Measurements from ENCODE around the gene C11orf21.
"Not testable (repeated sequence)": the region's sequence is repeated elsewhere in the genome, so short reads cannot be mapped to it uniquely, and the experiment has no call there.

C11orf21 gene

DNA sequence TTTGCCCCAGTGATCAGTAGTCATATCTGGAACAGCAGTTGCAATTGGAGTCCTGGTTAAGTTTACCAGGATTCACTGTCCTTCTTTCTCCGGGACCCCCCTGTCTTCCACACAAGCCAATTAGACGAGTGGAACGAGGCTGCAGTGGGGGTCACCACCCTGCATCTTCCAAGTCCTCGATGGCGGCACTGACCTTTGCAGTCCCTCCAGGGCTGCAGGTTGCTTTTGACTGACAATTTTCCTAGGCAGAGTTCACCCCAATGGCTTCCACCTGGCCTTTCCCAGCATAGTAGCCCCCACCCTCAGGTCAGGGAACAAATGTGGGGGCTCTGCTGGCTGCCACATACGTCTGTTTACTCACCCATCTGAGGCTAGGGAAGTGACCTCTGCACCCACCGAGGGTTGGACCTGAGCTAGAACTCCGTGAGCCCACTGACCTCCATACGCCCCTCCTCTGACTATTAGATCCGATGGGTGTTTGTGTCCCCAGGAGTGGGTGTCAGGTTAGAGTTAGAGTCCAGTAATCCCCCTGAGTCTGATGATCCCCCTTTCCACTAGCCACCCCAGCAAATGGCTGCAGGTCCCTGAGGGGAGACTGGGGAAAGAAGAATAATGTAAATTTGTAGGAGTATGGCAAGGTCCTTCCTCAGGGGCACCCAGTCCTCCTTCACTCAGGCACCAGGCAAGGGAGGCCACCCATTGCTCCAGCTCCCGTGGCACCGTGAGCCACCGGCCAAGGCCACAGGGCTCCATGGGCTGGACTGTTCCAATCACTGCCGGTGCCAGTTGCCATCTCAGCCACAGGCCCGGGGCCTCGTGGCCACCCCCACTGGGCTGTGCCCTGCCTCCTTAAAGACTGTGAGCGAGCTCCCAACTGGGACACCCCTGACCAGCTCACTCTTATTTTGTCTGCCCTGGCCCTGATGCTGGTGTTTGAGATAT is 5.5 kb downstream of the C11orf21 start:
- DNase-seq, result no peak

- DNase-seq, result no peak
Measured at GRCh38 chr11:2294926-2295290, 6.8 kb downstream of the C11orf21 start.

DNA sequence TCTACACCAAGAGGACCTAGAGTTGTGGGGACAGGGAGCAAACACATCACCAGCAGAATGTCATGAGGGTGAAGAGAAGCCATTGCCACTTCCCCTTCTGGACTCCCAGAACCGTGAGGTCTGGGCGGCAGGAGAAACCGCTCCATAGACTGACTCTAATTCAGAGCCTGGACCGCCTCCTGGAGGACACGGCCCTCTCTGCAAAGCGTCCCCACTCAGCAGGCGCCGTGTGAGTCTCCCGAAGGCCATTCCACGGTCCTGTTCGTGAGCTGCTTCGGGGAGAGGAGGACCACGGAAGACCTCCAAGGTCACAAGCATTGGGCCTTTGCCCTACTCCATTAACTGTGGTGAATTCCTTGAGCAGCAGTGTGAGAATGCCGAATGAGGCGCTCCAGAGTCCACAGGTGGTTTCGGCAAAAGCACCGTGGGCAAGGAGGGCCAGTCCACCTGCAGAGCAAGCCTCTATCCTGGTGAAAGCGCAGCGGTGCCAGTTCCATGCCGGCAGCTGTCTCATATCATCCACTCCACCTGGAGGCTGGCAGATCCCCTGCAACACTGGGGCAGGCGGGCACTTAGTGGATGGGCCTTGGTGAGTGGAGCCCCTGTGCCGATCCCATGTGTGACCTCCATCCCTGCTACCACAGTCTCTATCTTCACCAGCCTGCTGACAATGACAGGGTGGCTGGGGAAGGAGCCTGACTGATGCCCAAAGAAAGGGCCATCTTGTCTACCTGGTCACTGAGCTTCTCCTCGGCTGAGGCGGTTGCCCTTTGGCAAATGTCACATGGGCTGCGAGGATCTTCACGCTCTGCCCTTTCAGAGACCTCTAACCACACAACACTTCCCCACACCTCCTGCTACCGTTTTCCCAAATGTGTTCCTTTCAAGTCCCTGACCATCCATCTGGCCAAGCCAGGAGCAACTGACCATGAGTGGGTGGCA is 7.5 kb downstream of the C11orf21 start:
- no peak for DNase-seq

DNA sequence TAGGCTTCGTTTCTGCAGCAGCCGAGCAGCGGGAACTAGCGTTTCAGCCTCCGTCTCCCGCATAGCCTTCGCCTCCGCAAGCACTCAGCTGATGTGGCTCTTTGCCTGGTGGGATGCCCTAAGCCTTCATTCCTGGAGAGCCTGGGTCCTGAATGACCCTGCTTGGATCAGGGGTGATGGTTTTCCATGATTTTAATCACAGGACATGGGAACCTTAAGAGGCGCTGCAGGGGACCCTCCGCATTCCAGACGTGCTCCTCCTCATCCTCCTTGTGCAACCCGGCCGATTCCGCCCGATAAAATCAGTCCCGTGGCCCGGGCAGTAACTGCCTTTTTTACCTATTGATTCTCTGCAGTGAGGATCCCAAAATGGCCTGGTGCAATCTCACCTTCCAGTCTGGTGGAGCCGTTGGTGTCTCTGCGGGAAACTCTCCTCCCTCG is 8.2 kb downstream of the C11orf21 start:
- DNase-seq, result no peak

GRCh38 chr11:2290351-2290841 is 11.3 kb downstream of the C11orf21 start:
- peak; percentile 71 for DNase-seq

DNA sequence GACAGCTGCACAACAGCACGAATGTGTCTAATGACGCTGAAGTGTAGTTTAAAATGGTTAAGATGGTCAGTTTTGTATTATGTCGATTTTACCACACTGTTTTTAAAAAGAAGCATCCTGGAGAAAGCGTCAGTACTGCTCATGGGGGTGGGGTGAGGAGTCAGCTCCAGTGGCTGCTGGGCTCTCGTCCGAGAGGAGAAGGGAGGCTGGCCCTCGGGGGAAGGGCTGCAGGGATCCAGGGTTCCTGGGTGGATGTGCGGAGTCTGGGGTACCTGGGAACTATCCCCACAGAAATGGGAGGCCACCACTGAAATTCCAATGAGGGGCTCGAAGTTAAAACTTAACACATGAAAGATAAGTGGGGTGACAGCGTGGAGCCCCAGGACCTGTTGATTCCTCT is 11.9 kb downstream of the C11orf21 start:
- no peak for DNase-seq

DNA sequence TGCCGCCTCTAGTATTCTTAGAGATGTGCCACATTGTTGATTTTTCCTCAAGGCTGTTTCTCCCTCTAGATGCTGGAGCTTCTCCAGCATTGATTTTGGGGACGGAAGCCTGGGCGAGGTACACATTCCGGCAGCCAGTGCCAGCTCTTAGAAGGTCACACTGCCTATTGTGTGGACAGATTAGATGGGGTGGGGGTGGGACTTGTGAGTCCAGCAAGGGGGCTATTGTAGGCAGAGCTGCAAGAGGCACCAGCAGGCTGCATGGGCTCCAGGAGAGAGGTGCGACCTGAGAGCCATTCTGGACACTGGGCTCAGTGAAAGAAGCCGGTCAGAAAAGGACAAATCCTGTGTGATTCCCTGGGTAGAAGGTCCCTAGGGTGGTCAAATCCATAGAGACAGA is 12.4 kb downstream of the C11orf21 start:
- DNase-seq, result no peak

DNA sequence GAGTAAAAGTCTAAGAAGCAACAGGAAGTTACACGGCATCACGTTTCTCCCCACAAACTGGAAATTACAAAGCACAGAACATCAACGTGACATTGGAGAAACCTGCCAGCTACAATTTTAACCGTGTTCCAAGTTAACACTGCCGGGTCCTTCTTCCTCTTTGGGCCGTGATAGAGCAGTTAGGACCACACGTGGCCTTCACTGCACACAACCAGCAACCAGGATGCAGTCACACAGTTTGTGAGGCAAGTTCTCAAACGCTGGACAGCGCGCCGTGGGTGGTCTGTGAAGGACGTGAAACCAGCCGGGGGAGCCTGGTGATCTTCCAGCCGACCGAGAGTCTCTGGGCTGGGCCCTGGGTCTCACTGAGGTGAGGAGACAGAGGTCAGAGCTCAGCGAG is 14.6 kb downstream of the C11orf21 start:
- no peak for DNase-seq

DNA sequence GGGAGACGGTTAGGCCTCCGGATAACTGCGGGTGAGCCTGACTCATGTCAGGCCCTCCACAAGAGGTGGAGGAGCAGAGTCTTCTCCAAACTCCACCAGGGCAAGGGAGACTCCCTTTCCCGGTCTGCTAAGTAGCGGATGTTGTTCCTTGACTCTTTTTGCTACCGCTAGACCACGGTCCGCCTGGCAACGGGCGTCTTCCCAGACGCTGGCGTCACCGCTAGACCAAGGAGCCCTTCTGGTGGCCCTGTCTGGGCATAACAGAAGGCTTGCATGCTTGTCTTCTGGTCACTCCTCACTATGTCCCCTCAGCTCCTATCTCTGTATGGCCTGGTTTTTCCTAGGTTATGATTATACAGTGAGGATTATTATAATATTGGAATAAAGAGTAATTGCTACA is 15.4 kb downstream of the C11orf21 start:
- not testable (repeated sequence) for DNase-seq

DNA sequence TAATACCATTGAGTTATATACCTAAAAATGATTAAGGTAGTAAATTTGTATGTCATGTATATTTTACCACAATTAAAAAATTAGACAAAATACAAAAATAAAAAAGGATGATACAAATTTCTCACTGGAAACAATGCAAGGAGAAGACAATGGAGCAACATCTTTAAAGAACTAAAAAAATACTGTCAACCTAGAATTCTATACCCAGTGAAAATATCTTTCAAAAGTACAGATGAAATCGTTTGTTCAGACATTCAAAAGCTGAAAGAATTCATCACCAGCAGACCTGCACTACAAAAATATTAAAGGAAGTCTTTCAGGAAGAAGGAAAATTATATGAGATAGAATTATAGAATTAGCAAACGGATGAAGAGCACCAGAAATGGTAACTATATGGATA is 21.5 kb downstream of the C11orf21 start:
- no peak for DNase-seq

DNA sequence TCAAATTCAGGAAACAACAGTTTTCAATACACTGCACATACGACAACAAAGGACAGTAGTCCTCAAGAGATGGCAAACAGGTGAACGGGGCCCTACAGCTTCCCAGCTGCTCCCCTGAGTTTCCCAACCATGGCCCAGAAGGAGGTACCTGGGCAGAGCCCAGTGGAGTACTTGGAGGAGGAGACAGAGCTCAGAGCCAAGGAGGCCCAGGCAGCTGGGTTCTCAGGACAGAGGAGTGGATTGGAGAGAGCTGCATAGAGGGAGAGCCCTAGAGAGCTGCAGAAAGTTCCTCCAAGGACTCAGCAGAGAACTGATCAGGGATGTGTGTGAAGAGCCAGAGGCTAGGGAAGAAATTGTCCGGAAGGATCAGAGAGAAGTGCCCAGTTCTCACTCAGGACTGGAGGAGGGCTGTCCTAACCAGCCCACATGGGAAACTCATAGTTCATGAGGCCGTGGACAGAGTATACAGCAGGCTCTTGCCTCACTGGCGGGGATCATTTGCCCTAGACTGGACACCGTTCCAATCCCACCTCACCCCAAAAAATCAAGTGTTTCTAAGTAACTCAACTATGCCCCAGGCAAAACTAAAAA is 23.7 kb downstream of the C11orf21 start:
- no peak for DNase-seq

DNA sequence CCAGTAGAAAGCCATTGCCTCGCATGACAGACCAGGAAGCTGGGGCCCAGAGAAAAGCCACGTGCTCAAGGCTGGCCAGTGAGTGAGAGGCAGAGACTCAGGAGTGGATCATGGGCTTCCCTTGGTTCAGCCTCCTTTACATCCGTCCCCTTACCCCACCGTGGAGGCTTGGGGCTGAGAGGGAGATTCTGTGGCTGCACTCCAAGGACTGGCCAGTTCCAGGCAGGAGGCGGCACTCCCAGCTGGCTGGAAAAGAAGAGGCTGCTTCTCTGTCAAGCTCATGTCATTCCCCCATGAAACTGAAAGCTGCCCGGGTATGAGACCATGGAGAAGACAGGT is 24.7 kb downstream of the C11orf21 start:
- DNase-seq, result no peak

DNA sequence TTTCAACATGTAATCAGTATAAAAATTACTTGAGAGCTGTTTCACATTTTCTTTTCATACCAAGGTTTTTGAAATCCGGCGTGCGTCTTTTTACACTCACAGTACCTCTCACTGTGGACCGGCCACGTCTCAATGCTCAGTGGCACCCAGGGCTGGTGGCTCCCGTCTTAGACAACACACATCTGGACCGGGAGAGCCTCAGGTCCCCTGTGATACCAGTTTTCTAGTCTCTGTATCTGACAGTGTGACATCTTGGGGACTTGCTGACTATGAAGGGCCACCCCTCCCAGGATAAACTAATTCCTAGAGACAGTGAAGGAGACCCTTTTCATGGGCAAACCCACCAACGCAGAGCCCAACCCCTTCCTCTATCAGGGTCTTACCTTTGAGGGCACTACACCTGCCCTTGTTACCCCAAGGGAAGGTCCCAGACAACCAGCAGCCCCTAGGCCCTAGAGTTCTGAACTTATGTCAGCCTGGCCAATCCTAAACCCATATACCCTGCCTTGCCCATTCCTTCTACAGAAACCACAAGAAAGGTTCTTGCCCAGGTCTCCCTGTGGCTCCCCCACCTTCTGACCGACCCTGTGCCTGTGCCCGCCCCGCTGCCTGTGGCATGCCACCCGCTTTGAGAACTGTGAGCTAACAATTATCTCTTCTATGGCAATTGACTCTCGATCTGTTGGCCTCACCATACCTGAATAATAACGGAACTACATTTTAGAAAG is 25.3 kb downstream of the C11orf21 start:
- no peak for DNase-seq

DNA sequence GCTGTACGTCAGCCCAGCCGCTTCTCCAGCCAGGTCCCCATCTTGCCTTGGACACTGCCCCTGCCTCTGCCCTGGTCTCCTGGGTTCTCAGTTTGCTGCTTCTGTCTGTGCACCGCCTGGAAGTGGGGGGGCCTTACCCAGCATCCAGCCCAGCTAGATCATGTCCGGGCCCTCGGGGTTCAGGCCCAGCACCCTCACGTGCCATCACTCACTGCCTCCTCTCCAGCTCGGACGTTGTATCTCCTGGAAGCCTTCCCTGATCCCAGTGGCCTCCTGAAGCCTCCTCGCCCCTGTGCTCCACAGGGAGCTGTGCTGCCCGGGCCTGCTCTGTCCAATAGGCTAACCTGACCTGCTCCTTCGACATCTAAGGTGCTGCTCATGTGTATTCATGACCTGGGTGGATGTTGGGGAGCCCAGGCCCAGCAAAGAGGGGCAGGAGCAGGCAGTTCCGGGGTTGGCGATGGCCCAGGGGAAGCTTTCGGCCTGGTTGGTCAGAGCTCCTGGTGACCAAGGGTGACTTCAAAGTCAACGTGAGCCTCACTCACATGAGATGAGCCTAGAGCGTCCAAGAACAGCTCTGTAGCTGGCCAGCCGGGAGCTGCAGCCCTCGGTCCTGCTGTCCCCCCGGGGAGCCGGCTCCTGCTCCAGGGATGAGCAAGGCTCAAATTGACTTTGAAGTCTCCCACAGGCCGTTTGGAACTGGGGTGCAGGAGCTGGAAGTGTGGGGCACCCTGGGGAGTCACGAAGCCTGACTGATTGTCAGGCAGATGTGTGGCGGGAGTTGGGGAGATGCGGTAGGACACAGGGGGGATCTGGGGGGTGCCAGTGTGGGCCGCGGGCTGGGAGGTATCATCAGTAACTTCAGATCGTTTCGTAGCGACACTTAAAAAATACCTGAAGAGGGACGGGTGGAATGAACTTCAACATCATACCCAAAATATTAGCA is 26.1 kb downstream of the C11orf21 start:
- DNase-seq, result no peak

- no peak for DNase-seq
Measured at GRCh38 chr11:2273771-2274170, 27.9 kb downstream of the C11orf21 start.

GRCh38 chr11:2273311-2273710 is 28.4 kb downstream of the C11orf21 start:
- DNase-seq, result no peak

DNA sequence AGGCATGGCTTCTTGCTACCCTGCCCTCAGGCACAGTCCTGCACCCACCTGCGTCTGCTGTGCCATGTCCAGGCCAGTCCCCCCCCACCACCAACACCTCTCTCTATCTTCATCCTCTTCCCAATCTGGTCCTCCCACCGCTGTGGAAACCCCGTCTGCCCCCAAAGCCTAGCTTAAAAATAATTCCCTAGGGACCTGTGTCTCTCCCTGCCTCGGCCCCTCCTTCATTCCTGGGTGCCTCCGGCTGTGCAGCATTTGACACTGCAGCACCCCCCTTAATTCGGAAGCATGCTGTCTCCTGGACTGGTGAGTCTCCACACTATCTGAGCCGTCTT is 28.8 kb downstream of the C11orf21 start:
- no peak for DNase-seq

DNA sequence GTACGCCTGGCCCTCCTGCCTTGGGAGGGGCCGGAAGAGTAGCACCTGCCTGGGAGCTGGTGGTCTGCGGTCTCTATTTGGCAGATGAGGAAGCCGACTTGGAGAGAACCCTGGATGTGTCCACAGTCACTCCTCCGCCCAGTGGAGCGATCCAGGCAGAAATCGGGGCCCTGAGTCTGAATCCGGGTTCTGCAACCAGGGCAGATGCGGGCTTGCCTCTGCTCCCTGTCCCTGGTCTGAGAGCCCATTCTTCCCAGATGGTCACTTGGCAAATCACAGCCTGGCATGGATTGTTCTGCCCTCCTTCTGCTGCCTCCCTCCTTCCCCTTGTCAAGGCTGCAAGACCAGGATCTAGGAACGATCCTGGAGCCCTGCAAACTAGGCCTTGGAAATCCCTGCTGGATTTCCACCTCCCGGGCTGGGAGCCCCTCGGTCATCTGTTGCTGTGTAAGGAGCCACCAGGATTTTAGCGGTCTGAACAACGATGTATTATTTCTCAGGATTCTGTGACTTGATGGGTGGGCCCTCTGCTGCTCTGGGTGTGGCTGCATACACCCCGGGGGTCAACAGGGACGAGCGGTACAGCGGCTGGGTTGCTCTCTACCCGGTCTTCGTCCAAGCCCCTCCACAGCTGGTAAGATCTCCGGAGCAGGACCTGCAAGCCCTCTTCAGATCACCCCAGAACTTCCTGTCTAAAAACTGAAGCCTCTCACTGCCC is 29.3 kb downstream of the C11orf21 start:
- DNase-seq, result no peak

GRCh38 chr11:2271327-2272227 is 30.1 kb downstream of the C11orf21 start:
- peak; percentile 74 for DNase-seq

- no peak for DNase-seq
Measured at GRCh38 chr11:2271077-2271326, 30.7 kb downstream of the C11orf21 start.

Data from NCI-H146 (cell line).